ENCODE measurements around the gene UCHL3. TPM values are rescaled to one million over a fixed set of nuclear protein-coding genes. Genes with fewer than 3 reads are reported as not detected.

Gene UCHL3
- total RNA-seq (2014; rRNA removed; shearing (Covaris generic)): 48.9 and 51.7 TPM in 2 replicates
- 36.8 and 50.0 TPM in 2 replicates for polyA plus RNA-seq (2014; cell fraction: nucleus; rRNA removed)

GRCh38 chr13:75549262-75550158 lies at the start of gene UCHL3:
Gene UCHL3 (plus strand): TSS chr13:75549791. CDS start chr13:75549821, 30 bp downstream.
- peak; percentile 93 for DNase-seq (ENCODE audit: extremely low read depth, low read depth)

- DNase-seq (ENCODE audit: extremely low read depth, low read depth): no peak
Observed at GRCh38 chr13:75505327-75505726, 44.3 kb upstream of the UCHL3 start.

GRCh38 chr13:75506018-75506417 lies 43.6 kb upstream of the UCHL3 start:
- no peak for DNase-seq (ENCODE audit: extremely low read depth, low read depth)

GRCh38 chr13:75507027-75508001 lies 42.3 kb upstream of the UCHL3 start:
- DNase-seq (ENCODE audit: extremely low read depth, low read depth): no peak

- DNase-seq (ENCODE audit: extremely low read depth, low read depth): no peak
Observed at GRCh38 chr13:75508002-75508548, 41.5 kb upstream of the UCHL3 start.

- no peak for DNase-seq (ENCODE audit: extremely low read depth, low read depth)
Observed at GRCh38 chr13:75511051-75511625, 38.5 kb upstream of the UCHL3 start.

GRCh38 chr13:75512253-75512652 lies 37.3 kb upstream of the UCHL3 start:
- no peak for DNase-seq (ENCODE audit: extremely low read depth, low read depth)

GRCh38 chr13:75513271-75513670 lies 36.3 kb upstream of the UCHL3 start:
- no peak for DNase-seq (ENCODE audit: extremely low read depth, low read depth)

GRCh38 chr13:75514080-75514995 lies 35.3 kb upstream of the UCHL3 start:
- no peak for DNase-seq (ENCODE audit: extremely low read depth, low read depth)

GRCh38 chr13:75518439-75519088 lies 31.0 kb upstream of the UCHL3 start:
- DNase-seq (ENCODE audit: extremely low read depth, low read depth): no peak

- DNase-seq (ENCODE audit: extremely low read depth, low read depth): no peak
Observed at GRCh38 chr13:75521956-75522355, 27.6 kb upstream of the UCHL3 start.

- no peak for DNase-seq (ENCODE audit: extremely low read depth, low read depth)
Observed at GRCh38 chr13:75530549-75530961, 19.0 kb upstream of the UCHL3 start.

- no peak for DNase-seq (ENCODE audit: extremely low read depth, low read depth)
Observed at GRCh38 chr13:75533861-75534260, 15.7 kb upstream of the UCHL3 start.

GRCh38 chr13:75537401-75538365 lies 11.9 kb upstream of the UCHL3 start, which contains the start of gene COMMD6:
Gene COMMD6 (minus strand): TSS chr13:75537841. CDS start chr13:75537805, 36 bp downstream.
- DNase-seq (ENCODE audit: extremely low read depth, low read depth): peak; percentile 70

GRCh38 chr13:75541287-75541686 lies 8.3 kb upstream of the UCHL3 start:
- no peak for DNase-seq (ENCODE audit: extremely low read depth, low read depth)

GRCh38 chr13:75541961-75542360 lies 7.6 kb upstream of the UCHL3 start:
- no peak for DNase-seq (ENCODE audit: extremely low read depth, low read depth)

- DNase-seq (ENCODE audit: extremely low read depth, low read depth): no peak
Observed at GRCh38 chr13:75544681-75545330, 4.8 kb upstream of the UCHL3 start.

Measured in NCI-H460 (cell line).